HCT116 (cell line): ENCODE results near the gene TBKBP1. TPM values are rescaled to one million over a fixed set of nuclear protein-coding genes. Genes with fewer than 3 reads are reported as not detected.
A peak's percentile ranks its signal among the peaks of the same experiment; 100 is the strongest.

Source experiments
- ATAC-seq: fragments of 200-7000 bp; cut with Tn5 transposase; 2 replicates; pipeline ENCODE4 v1.9.1; 2020; ENCODE audit warnings: mild to moderate bottlenecking, moderate library complexity
- BruUV-seq: library from RNA; stranded (reverse); fragments of 400-500 nt; replicated peaks from 2 replicates; lab custom pipeline; 2021; lab: Mats Ljungman, UMichigan
- CTCF ChIA-PET: fragments of 300-600 bp; sonication (Branson Sonifier 250); formaldehyde crosslinking; loops from one replicate; lab custom pipeline; 2021; ENCODE audit warnings: antibody characterized with exemption; lab: Charles Lee
- POLR2A ChIA-PET: fragments of 300-600, 350-600 bp; sonication (Branson Sonifier 250); formaldehyde crosslinking; loops from one replicate; lab custom pipeline; 2021; ENCODE audit warnings: antibody characterized with exemption; lab: Charles Lee
- RAD21 ChIA-PET, 2 experiments: fragments of 300-600 bp; sonication (Branson Sonifier 250); formaldehyde crosslinking; loops; one replicate each; lab custom pipeline; 2023; ENCODE audit warnings: low total read pairs in 2 of 2; ENCODE audit not compliant: uncharacterized antibody in 2 of 2, unreplicated experiment in 2 of 2, low non-redundant PET in 1 of 2; lab: Charles Lee
- DNase-seq: peaks from one replicate; pipeline ENCODE4 v3.0.0-alpha.2; 2010; ENCODE audit warnings: low read depth, low spot score
- H2AFZ ChIP-seq: fragments of 200-600 bp; shearing (Covaris generic), sonication (generic); 2 replicates; pipeline ENCODE4 v1.6.1; 2017; ENCODE audit warnings: low read depth, mixed run types, mixed read lengths, antibody characterized with exemption, low read length; ENCODE audit not compliant: poor library complexity, severe bottlenecking
- H3K27ac ChIP-seq: 2 replicates; pipeline ENCODE4 v1.5.1; 2012; ENCODE audit warnings: low read depth, low read length
- H3K27me3 ChIP-seq: fragments of 200-600 bp; sonication (generic); 2 replicates; pipeline ENCODE4 v1.6.1; 2016; ENCODE audit warnings: mixed run types, low read length, mixed read lengths; ENCODE audit not compliant: insufficient read depth
- H3K36me3 ChIP-seq, 2 experiments: fragments of 200-500 bp in 1 of 2; fragments of 200-600 bp in 1 of 2; sonication (Bioruptor generic) in 1 of 2; sonication (generic) in 1 of 2; 2 replicates each; pipeline versions ENCODE4 v1.5.1 to v1.6.1; 2014 to 2016; ENCODE audit warnings: low read length in 2 of 2, inconsistent platforms in 1 of 2, mixed read lengths in 1 of 2, mixed run types in 1 of 2; ENCODE audit not compliant: insufficient read depth in 2 of 2, control insufficient read depth in 1 of 2
- H3K4me1 ChIP-seq, 2 experiments: fragments of 200-600 bp in 1 of 2; sonication (generic) in 1 of 2; 2 replicates each; pipeline versions ENCODE4 v1.5.1 to v1.6.1; 2012 to 2017; ENCODE audit warnings: low read length in 2 of 2, inconsistent platforms in 1 of 2, mild to moderate bottlenecking in 1 of 2, mixed read lengths in 1 of 2, mixed run types in 1 of 2, moderate library complexity in 1 of 2; ENCODE audit not compliant: insufficient read depth in 2 of 2, control insufficient read depth in 1 of 2
- H3K4me2 ChIP-seq: fragments of 200-600 bp; sonication (generic); 2 replicates; pipeline ENCODE4 v1.6.1; 2017; ENCODE audit warnings: mixed run types, low read length, mixed read lengths
- H3K4me3 ChIP-seq, 2 experiments: fragments of 200-600 bp in 1 of 2; sonication (generic) in 1 of 2; replicated peaks in 1 of 2; 2 replicates each; pipeline ENCODE4 v1.5.1; 2011 to 2016; ENCODE audit warnings: low read length in 2 of 2, control low read depth in 1 of 2, low read depth in 1 of 2, mild to moderate bottlenecking in 1 of 2, mixed read lengths in 1 of 2, mixed run types in 1 of 2
- H3K79me2 ChIP-seq: fragments of 200-600 bp; sonication (generic); 2 replicates; pipeline ENCODE4 v1.6.1; 2017; ENCODE audit warnings: mild to moderate bottlenecking, mixed run types, low read length, moderate library complexity, mixed read lengths; ENCODE audit not compliant: insufficient read depth
- H3K9ac ChIP-seq: fragments of 200-600 bp; sonication (generic); 2 replicates; pipeline ENCODE4 v1.6.1; 2016; ENCODE audit warnings: low read length, mixed read lengths
- H3K9me2 ChIP-seq: fragments of 200-600 bp; sonication (generic), shearing (Covaris generic); 2 replicates; pipeline ENCODE4 v1.6.1; 2017; ENCODE audit warnings: mixed run types, mild to moderate bottlenecking, moderate library complexity; ENCODE audit not compliant: insufficient read depth
- H3K9me3 ChIP-seq, 2 experiments: fragments of 200-500 bp in 1 of 2; fragments of 200-600 bp in 1 of 2; sonication (Bioruptor generic) in 1 of 2; sonication (generic) in 1 of 2; 2 replicates each; pipeline ENCODE4 v1.6.1; 2014 to 2017; ENCODE audit warnings: low read length in 2 of 2, mixed read lengths in 2 of 2, inconsistent platforms in 1 of 2, low read depth in 1 of 2, mild to moderate bottlenecking in 1 of 2, mixed run types in 1 of 2, moderate library complexity in 1 of 2; ENCODE audit not compliant: control insufficient read depth in 1 of 2, insufficient read depth in 1 of 2
- H4K20me1 ChIP-seq: fragments of 200-600 bp; sonication (generic), shearing (Covaris generic); 2 replicates; pipeline ENCODE4 v1.6.1; 2017; ENCODE audit warnings: mixed run types, mild to moderate bottlenecking, moderate library complexity; ENCODE audit not compliant: insufficient read depth
- CTCF ChIP-seq, 3 experiments: fragments of 200-600 bp in 1 of 3; sonication (generic) in 1 of 3; IDR thresholded peaks in 2 of 3; conservative IDR thresholded peaks in 1 of 3; 2 replicates each; pipeline ENCODE4 v1.5.1; 2012 to 2017; ENCODE audit warnings: low read depth in 2 of 3, low read length in 2 of 3, antibody characterized with exemption in 1 of 3, borderline replicate concordance in 1 of 3, control low read depth in 1 of 3, mild to moderate bottlenecking in 1 of 3, mixed read lengths in 1 of 3, mixed run types in 1 of 3, moderate library complexity in 1 of 3; ENCODE audit not compliant: insufficient read depth in 1 of 3
- ELF1 ChIP-seq: IDR thresholded peaks from 2 replicates; pipeline ENCODE4 v1.6.1; 2012; ENCODE audit warnings: low read depth, borderline replicate concordance
- POLR2A ChIP-seq: IDR thresholded peaks from 2 replicates; pipeline ENCODE4 v1.7.0; 2011; ENCODE audit warnings: borderline replicate concordance; ENCODE audit not compliant: insufficient read depth, insufficient read length; ENCODE audit errors: extremely low read depth
- intact Hi-C: fragments of 100-400 bp; cut with micrococcal nuclease; formaldehyde crosslinking; loops from 2 replicates; pipeline ENCODE4 v1.10.0; 2022
- total RNA-seq: library from RNA; stranded (reverse); gene quantifications from one replicate; pipeline ENCODE4 v1.2.1, GENCODE V29; 2021; ENCODE audit not compliant: unreplicated experiment

The TBKBP1 gene
- total RNA-seq, 1 experiment from 2014 or later = 12.4 TPM

- H3K4me1 ChIP-seq = peaks cover 11 to 15% of the 10 kb centered on the region in 2 experiments
Observed at GRCh38 chr17:47725446-47726111, 31.6 kb downstream of the TBKBP1 start.

More at GRCh38 chr17:47725446-47726111, 31.6 kb downstream of the TBKBP1 start:
- intact Hi-C loops = no loop called here
- Histone ChIP-seq H3K27ac (no peak overlapping the region), H2AFZ (no peak overlapping the region)
- BruUV-seq = no TSS peak
- peak in 2 of 3 experiments; percentile 30 to 42; a peak in 2 of 6 replicates for TF ChIP-seq CTCF (IDR thresholded peaks at IDR 0.05 in 2 of 3, conservative IDR thresholded peaks at IDR 0.05 in 1 of 3; ENCODE audit: borderline replicate concordance in 1 of 3, insufficient read depth in 1 of 3, low read depth in 2 of 3, low read length in 2 of 3)
- no peak for TF ChIP-seq POLR2A
- TF ChIP-seq ELF1 = no peak
- TF ChIP-seq, all 23 proteins: peak for 1
- H3K27me3 ChIP-seq = peaks cover 4% of the 10 kb centered on the region; the same call in 1 of the 2 replicates
- no peaks in the 10 kb centered on the region for H3K9me2 ChIP-seq
- ChIA-PET RAD21 (no interaction called here), POLR2A (no interaction called here), CTCF (no interaction called here)
- no peak overlapping the region for H3K4me2 ChIP-seq
- DNase-seq (no peak), ATAC-seq (no peak)
- H3K36me3 ChIP-seq = no peaks in the 10 kb centered on the region
- H3K9me3 ChIP-seq = no peaks in the 10 kb centered on the region
- H3K4me3 ChIP-seq = no peak overlapping the region
- H3K79me2 ChIP-seq = no peaks in the 10 kb centered on the region
- H4K20me1 ChIP-seq = no peaks in the 10 kb centered on the region
- no peak overlapping the region for H3K9ac ChIP-seq
